ENCODE data around the gene BPI.
"Not testable (repeated sequence)": the region's sequence is repeated elsewhere in the genome, so short reads cannot be mapped to it uniquely, and the experiment has no call there.

The BPI gene

GRCh38 chr20:38278763-38279162 lies 25.2 kb upstream of the BPI start:
- no peak for DNase-seq

GRCh38 chr20:38281176-38281915 lies 22.6 kb upstream of the BPI start:
- DNase-seq = not testable (repeated sequence)

GRCh38 chr20:38283236-38283635 lies 20.7 kb upstream of the BPI start:
- no peak for DNase-seq

- DNase-seq = not testable (repeated sequence)
Observed at GRCh38 chr20:38284066-38284650, 19.8 kb upstream of the BPI start.

- DNase-seq = no peak
Observed at GRCh38 chr20:38284893-38285444, 19.0 kb upstream of the BPI start.

GRCh38 chr20:38286586-38287531 lies 17.1 kb upstream of the BPI start:
- DNase-seq = no peak

GRCh38 chr20:38290829-38291814 lies 12.8 kb upstream of the BPI start:
- DNase-seq = no peak

- DNase-seq = no peak
Observed at GRCh38 chr20:38291966-38292365, 12.0 kb upstream of the BPI start.

GRCh38 chr20:38293491-38294065 lies 10.4 kb upstream of the BPI start:
- DNase-seq = no peak

- DNase-seq = no peak
Observed at GRCh38 chr20:38294076-38294591, 9.8 kb upstream of the BPI start.

- no peak for DNase-seq
Observed at GRCh38 chr20:38295811-38296210, 8.1 kb upstream of the BPI start.

- DNase-seq = no peak
Observed at GRCh38 chr20:38296433-38296832, 7.5 kb upstream of the BPI start.

GRCh38 chr20:38297916-38298674 lies 5.9 kb upstream of the BPI start:
- no peak for DNase-seq

- DNase-seq = no peak
Observed at GRCh38 chr20:38298768-38299288, 5.1 kb upstream of the BPI start.

- DNase-seq = no peak
Observed at GRCh38 chr20:38299963-38300362, 4.0 kb upstream of the BPI start.

- no peak for DNase-seq
Observed at GRCh38 chr20:38300438-38300837, 3.5 kb upstream of the BPI start.

- DNase-seq = no peak
Observed at GRCh38 chr20:38301309-38301708, 2.6 kb upstream of the BPI start.

GRCh38 chr20:38302786-38303185 lies 1.2 kb upstream of the BPI start:
- no peak for DNase-seq

GRCh38 chr20:38304845-38305447 lies 990 bp downstream of the BPI start:
- DNase-seq = no peak

- no peak for DNase-seq
Observed at GRCh38 chr20:38305541-38305940, 1.6 kb downstream of the BPI start.
